Common myeloid progenitor, CD34-positive (primary cell): ENCODE results near the gene SLC10A7.
A peak's percentile ranks its signal among the peaks of the same experiment; 100 is the strongest.

Source experiments
- CTCF ChIA-PET: fragments of 350-600 bp; sonication (Branson Sonifier 250); formaldehyde crosslinking; loops from one replicate; lab custom pipeline; 2021; ENCODE audit warnings: antibody characterized with exemption; lab: Charles Lee
- POLR2A ChIA-PET: fragments of 350-600 bp; sonication (Branson Sonifier 250); formaldehyde crosslinking; loops from one replicate; lab custom pipeline; 2021; ENCODE audit warnings: antibody characterized with exemption; lab: Charles Lee
- DNase-seq, 3 donors: peaks; one replicate each; pipeline versions ENCODE4 v3.0.0 to v3.0.0-alpha.2; 2013
- H3K27ac ChIP-seq, 2 experiments: 1 replicate in 1 of 2; 2 replicates in 1 of 2; pipeline ENCODE4 v1.7.0; 2013; ENCODE audit warnings: inconsistent platforms in 2 of 2, low read length in 2 of 2, mild to moderate bottlenecking in 2 of 2, low read depth in 1 of 2, moderate library complexity in 1 of 2; ENCODE audit not compliant: severe bottlenecking in 2 of 2, insufficient read depth in 1 of 2, poor library complexity in 1 of 2
- H3K27me3 ChIP-seq, 5 experiments: replicated peaks in 2 of 5; 1 replicate in 3 of 5; 2 replicates in 2 of 5; pipeline versions ENCODE4 v1.6.1 to v1.7.0; 2013; ENCODE audit warnings: low read length in 4 of 5, mild to moderate bottlenecking in 2 of 5, moderate library complexity in 2 of 5, inconsistent platforms in 1 of 5; ENCODE audit not compliant: insufficient read depth in 5 of 5, control insufficient read depth in 4 of 5
- H3K36me3 ChIP-seq, 4 experiments: 1 replicate in 2 of 4; 2 replicates in 2 of 4; pipeline versions ENCODE4 v1.6.1 to v1.7.0; 2013; ENCODE audit warnings: low read length in 3 of 4, control low read depth in 1 of 4, mild to moderate bottlenecking in 1 of 4; ENCODE audit not compliant: control insufficient read depth in 4 of 4, insufficient read depth in 4 of 4
- H3K4me1 ChIP-seq, 4 experiments: 1 replicate in 3 of 4; 2 replicates in 1 of 4; pipeline versions ENCODE4 v1.6.1 to v1.7.1; 2013; ENCODE audit warnings: low read length in 3 of 4, mild to moderate bottlenecking in 3 of 4, control low read depth in 1 of 4, inconsistent platforms in 1 of 4, moderate library complexity in 1 of 4; ENCODE audit not compliant: control insufficient read depth in 4 of 4, insufficient read depth in 4 of 4; ENCODE audit errors: control extremely low read depth in 1 of 4
- H3K4me3 ChIP-seq, 7 experiments: 1 replicate in 4 of 7; 2 replicates in 3 of 7; pipeline versions ENCODE4 v1.5.1 to v1.7.0; 2013; ENCODE audit warnings: mild to moderate bottlenecking in 7 of 7, low read length in 6 of 7, moderate library complexity in 6 of 7, inconsistent platforms in 2 of 7, low read depth in 2 of 7, control low read depth in 1 of 7; ENCODE audit not compliant: insufficient read depth in 4 of 7, control insufficient read depth in 1 of 7; ENCODE audit errors: extremely low read depth in 1 of 7
- H3K9me3 ChIP-seq, 5 experiments: 1 replicate in 4 of 5; 2 replicates in 1 of 5; pipeline versions ENCODE4 v1.6.1 to v1.7.1; 2013; ENCODE audit warnings: low read length in 4 of 5, mild to moderate bottlenecking in 2 of 5, inconsistent platforms in 1 of 5, low read depth in 1 of 5, moderate library complexity in 1 of 5; ENCODE audit not compliant: control insufficient read depth in 4 of 5, insufficient read depth in 2 of 5; ENCODE audit errors: control extremely low read depth in 1 of 5
- WGBS: methylation state at CpG from one replicate; pipeline ENCODE4 v1.1.5; 2013; ENCODE audit not compliant: insufficient coverage; 5-methylcytosine and 5-hydroxymethylcytosine counted together

The SLC10A7 gene

GRCh38 chr4:146379744-146380143 is 142.0 kb downstream of the SLC10A7 start:
- no peaks in the 10 kb centered on the region for H3K27me3 ChIP-seq
- no peaks in the 10 kb centered on the region for H3K4me1 ChIP-seq
- no peak overlapping the region for H3K4me3 ChIP-seq
- no peak overlapping the region for H3K27ac ChIP-seq
- no peaks in the 10 kb centered on the region for H3K36me3 ChIP-seq
- ChIA-PET CTCF (no interaction called here), POLR2A (no interaction called here)
- WGBS, result no CpG with 5 or more reads among the region's 2 CpGs
- H3K9me3 ChIP-seq, result peaks cover 0 to 12% (median 0%) of the 10 kb centered on the region in 5 experiments
- no peak for DNase-seq

DNA sequence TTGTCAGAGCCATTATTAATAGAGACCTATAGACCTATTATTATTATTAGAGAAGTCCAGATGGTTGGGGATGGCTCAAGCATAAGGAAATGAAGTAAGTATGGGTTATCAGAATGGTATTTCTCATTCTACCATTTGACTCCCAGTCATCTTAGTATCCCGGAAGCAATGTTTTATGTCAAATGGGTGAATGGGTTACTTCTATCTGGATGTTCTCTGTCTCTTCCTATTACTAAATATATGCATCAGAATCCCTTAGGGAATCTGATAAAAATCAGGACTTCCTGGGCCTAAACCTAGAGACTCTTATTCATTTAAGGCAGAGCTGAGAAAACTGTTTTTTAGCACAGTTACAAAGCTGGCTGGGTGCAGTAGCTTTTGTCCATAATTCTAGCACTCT is 149.9 kb downstream of the SLC10A7 start:
- CTCF ChIA-PET, result no interaction called here
- no CpG with 5 or more reads among the region's 1 CpG for WGBS

DNA sequence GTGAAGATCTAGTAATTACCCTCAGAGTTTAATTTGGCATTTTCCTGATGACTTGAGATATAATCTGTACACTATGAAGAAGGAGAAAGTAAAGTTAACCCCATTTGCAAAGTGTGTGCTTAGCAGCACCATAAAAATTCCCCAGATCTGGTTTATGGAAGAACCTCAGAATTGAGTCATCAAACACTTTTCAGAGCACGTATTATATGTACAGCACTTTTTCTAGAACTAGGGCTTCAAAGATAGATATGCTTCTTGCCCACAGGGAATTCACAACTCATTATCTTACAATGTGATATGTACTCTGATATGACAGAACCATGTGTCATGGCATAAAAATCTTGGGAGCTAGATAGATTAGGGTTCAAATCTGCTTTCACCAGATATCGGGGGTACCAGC is 150.9 kb downstream of the SLC10A7 start:
- WGBS, result no CpG with 5 or more reads among the region's 2 CpGs
- Histone ChIP-seq H3K9me3 (peaks cover 0 to 1% (median 0%) of the 10 kb centered on the region in 5 experiments), H3K36me3 (no peaks in the 10 kb centered on the region), H3K27me3 (no peaks in the 10 kb centered on the region), H3K4me3 (no peak overlapping the region), H3K4me1 (peaks cover 0 to 8% (median 7%) of the 10 kb centered on the region in 4 experiments), H3K27ac (no peak overlapping the region)
- CTCF ChIA-PET, result interaction anchor here (0.6 kb wide), 1 partner anchor 11 kb away, joined by 3 read pairs; no protein-coding TSS in a partner anchor
- DNase-seq, result no peak
- POLR2A ChIA-PET, result no interaction called here

More for the DNA sequence above, 149.9 kb downstream of the SLC10A7 start:
- Histone ChIP-seq H3K9me3 (peaks cover 0 to 8% (median 0%) of the 10 kb centered on the region in 5 experiments), H3K4me1 (peaks cover 0 to 8% (median 7%) of the 10 kb centered on the region in 4 experiments), H3K27me3 (no peaks in the 10 kb centered on the region), H3K4me3 (no peak overlapping the region), H3K36me3 (no peaks in the 10 kb centered on the region), H3K27ac (no peak overlapping the region)
- DNase-seq, result no peak
- POLR2A ChIA-PET, result no interaction called here

- Histone ChIP-seq H3K27ac (no peak overlapping the region), H3K4me3 (no peak overlapping the region), H3K27me3 (no peaks in the 10 kb centered on the region), H3K36me3 (no peaks in the 10 kb centered on the region), H3K4me1 (peaks cover 0 to 8% (median 7%) of the 10 kb centered on the region in 4 experiments), H3K9me3 (no peaks in the 10 kb centered on the region)
- CTCF ChIA-PET, result no interaction called here
- POLR2A ChIA-PET, result no interaction called here
- no peak for DNase-seq
- no CpG with 5 or more reads among the region's 3 CpGs for WGBS
Observed at GRCh38 chr4:146369446-146369845, 152.3 kb downstream of the SLC10A7 start.

DNA sequence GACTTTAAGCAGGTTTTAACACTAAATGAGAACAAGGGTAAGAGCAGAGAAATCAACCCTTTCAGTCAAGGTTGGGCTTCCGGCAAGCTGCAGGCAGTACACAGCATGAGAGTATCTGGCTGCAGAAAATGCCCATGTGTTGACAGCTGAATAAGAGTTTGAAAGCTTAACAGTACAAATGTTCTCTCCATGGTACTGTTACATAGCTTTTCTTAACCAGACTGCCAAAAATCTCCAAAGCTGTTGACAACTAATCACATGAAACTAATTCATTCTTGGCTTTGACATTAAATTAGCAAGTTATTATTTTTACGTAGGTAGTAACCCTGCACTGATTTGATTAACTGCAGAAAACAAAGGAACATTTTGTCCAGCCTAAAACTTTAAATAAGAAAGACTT is 153.5 kb downstream of the SLC10A7 start:
- H3K36me3 ChIP-seq, result no peaks in the 10 kb centered on the region
- H3K27me3 ChIP-seq, result no peaks in the 10 kb centered on the region
- H3K27ac ChIP-seq, result no peak overlapping the region
- peaks cover 0 to 2% (median 0%) of the 10 kb centered on the region in 5 experiments for H3K9me3 ChIP-seq
- peaks cover 0 to 8% (median 7%) of the 10 kb centered on the region in 4 experiments for H3K4me1 ChIP-seq
- peak in 1 of 3 donors; percentile 8 for DNase-seq
- CTCF ChIA-PET, result no interaction called here
- POLR2A ChIA-PET, result no interaction called here
- H3K4me3 ChIP-seq, result no peak overlapping the region
- WGBS, result 55% methylated on average over 1 of the region's 2 CpGs

DNA sequence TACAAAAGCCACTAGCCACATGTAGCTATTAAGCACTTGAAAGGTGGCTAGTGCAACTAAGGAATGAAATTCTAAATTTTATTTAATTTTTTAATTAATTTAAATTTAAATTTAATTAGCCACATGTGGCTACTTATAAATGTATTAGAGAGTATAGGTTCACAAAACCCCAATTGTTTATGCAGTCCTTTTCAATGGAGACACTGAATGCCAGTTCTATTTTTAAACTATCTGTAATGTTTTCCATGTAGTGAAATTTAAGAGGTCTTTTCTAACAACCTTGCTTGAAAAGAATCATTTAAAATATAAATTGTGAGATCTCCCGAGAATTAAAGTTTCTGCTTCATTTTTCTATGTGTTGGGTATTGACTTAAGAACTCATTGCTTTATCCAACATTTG is 154.4 kb downstream of the SLC10A7 start:
- no CpG with 5 or more reads among the region's 1 CpG for WGBS
- POLR2A ChIA-PET, result no interaction called here
- Histone ChIP-seq H3K4me3 (no peak overlapping the region), H3K9me3 (peaks cover 0 to 4% (median 0%) of the 10 kb centered on the region in 5 experiments), H3K4me1 (peaks cover 0 to 8% (median 7%) of the 10 kb centered on the region in 4 experiments), H3K27ac (no peak overlapping the region), H3K27me3 (no peaks in the 10 kb centered on the region), H3K36me3 (no peaks in the 10 kb centered on the region)
- CTCF ChIA-PET, result no interaction called here
- DNase-seq, result no peak

DNA sequence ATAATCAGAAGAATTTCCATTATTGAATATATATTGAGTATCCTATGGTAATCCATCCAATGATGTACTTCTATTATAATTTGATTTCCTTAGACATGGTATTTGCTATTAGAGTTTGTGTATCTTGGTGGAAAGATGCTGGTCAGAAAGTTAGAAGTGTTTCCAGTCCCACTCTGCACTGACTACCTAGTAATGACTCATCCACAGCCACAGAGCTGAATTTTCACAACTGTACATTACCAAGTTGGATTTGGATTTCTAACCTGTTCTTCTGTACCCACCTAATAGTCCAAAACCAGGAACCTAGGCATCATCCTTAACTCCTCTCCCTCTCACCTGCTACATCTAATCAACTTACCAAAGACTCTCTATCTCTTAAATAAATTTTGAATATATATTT is 162.0 kb downstream of the SLC10A7 start:
- H3K27ac ChIP-seq, result no peak overlapping the region
- DNase-seq, result no peak
- H3K4me3 ChIP-seq, result no peak overlapping the region
- CTCF ChIA-PET, result interaction anchor here (1.0 kb wide), 1 partner anchor 11 kb away, joined by 3 read pairs; no protein-coding TSS in a partner anchor
- POLR2A ChIA-PET, result no interaction called here
- no peaks in the 10 kb centered on the region for H3K27me3 ChIP-seq
- H3K9me3 ChIP-seq, result peaks cover 0 to 12% (median 3%) of the 10 kb centered on the region in 5 experiments
- no peaks in the 10 kb centered on the region for H3K4me1 ChIP-seq
- no peaks in the 10 kb centered on the region for H3K36me3 ChIP-seq
